Neural cell (in vitro differentiated cells): Measurements from ENCODE around the gene LRRC26. TPM values are rescaled to one million over a fixed set of nuclear protein-coding genes. Genes with fewer than 3 reads are reported as not detected.

Experiments used
- H2AFZ ChIP-seq: fragments of 200-600, 300-800 bp; sonication (generic), shearing (Covaris generic); 2 replicates; pipeline ENCODE4 v1.6.0; 2014; ENCODE audit warnings: low read depth, mild to moderate bottlenecking, antibody characterized with exemption, low read length, moderate library complexity
- H3F3A ChIP-seq: fragments of 200-600 bp; shearing (Covaris generic); 2 replicates; pipeline ENCODE4 v1.6.1; 2016; ENCODE audit warnings: mild to moderate bottlenecking, moderate library complexity, mixed read lengths, antibody characterized with exemption, low read length; ENCODE audit not compliant: insufficient read depth, poor library complexity, severe bottlenecking
- H3K27ac ChIP-seq: fragments of 200-600, 300-800 bp; sonication (generic), shearing (Covaris generic); 2 replicates; pipeline ENCODE4 v1.5.1; 2014; ENCODE audit warnings: mild to moderate bottlenecking, low read length, moderate library complexity
- H3K27me3 ChIP-seq: fragments of 300-800, 200-600 bp; sonication (generic), shearing (Covaris generic); 2 replicates; pipeline ENCODE4 v1.6.0; 2014; ENCODE audit warnings: mild to moderate bottlenecking, low read depth, low read length, moderate library complexity; ENCODE audit not compliant: insufficient read depth
- H3K36me3 ChIP-seq: fragments of 300-800, 200-600 bp; sonication (generic), shearing (Covaris generic); 2 replicates; pipeline ENCODE4 v1.5.1; 2014; ENCODE audit warnings: mild to moderate bottlenecking, antibody characterized with exemption, low read length, moderate library complexity; ENCODE audit not compliant: insufficient read depth
- H3K4me2 ChIP-seq: fragments of 300-800, 200-600 bp; sonication (generic), shearing (Covaris generic); 2 replicates; pipeline ENCODE4 v1.6.0; 2014; ENCODE audit warnings: mild to moderate bottlenecking, low read length
- H3K4me3 ChIP-seq: fragments of 300-800, 200-600 bp; sonication (generic), shearing (Covaris generic); 2 replicates; pipeline ENCODE4 v1.5.1; 2014; ENCODE audit warnings: mild to moderate bottlenecking, low read length, moderate library complexity
- H3K79me2 ChIP-seq: fragments of 200-600 bp; shearing (Covaris generic); replicated peaks from 2 replicates; pipeline ENCODE4 v1.6.0; 2014; ENCODE audit warnings: mild to moderate bottlenecking, low read length, moderate library complexity; ENCODE audit not compliant: insufficient read depth
- H3K9ac ChIP-seq: fragments of 300-800, 200-600 bp; sonication (generic), shearing (Covaris generic); 2 replicates; pipeline ENCODE4 v1.6.1; 2016; ENCODE audit warnings: mild to moderate bottlenecking, low read length, mixed read lengths
- H3K9me2 ChIP-seq: fragments of 200-600 bp; shearing (Covaris generic); 2 replicates; pipeline ENCODE4 v1.6.1; 2016; ENCODE audit warnings: mild to moderate bottlenecking, low read length, mixed read lengths; ENCODE audit not compliant: insufficient read depth
- H3K9me3 ChIP-seq: fragments of 200-600, 300-800 bp; sonication (generic), shearing (Covaris generic); 2 replicates; pipeline ENCODE4 v1.6.1; 2016; ENCODE audit warnings: mild to moderate bottlenecking, mixed run types, low read length, moderate library complexity, mixed read lengths
- H4K20me1 ChIP-seq: fragments of 200-600 bp; shearing (Covaris generic); 2 replicates; pipeline ENCODE4 v1.6.1; 2016; ENCODE audit warnings: mild to moderate bottlenecking, mixed run types; ENCODE audit not compliant: insufficient read depth
- CTCF ChIP-seq: fragments of 450-650 bp; IDR thresholded peaks from 2 replicates; pipeline ENCODE4 v1.5.1; 2014; ENCODE audit warnings: antibody characterized with exemption, mild to moderate bottlenecking, moderate library complexity; ENCODE audit not compliant: poor library complexity, severe bottlenecking
- EP300 ChIP-seq: fragments of 450-650 bp; conservative IDR thresholded peaks from 2 replicates; pipeline ENCODE4 v1.6.1; 2014; ENCODE audit warnings: antibody characterized with exemption, mild to moderate bottlenecking, moderate library complexity; ENCODE audit not compliant: poor library complexity, severe bottlenecking
- MXI1 ChIP-seq: fragments of 450-650 bp; conservative IDR thresholded peaks from 2 replicates; pipeline ENCODE4 v1.6.1; 2014; ENCODE audit warnings: antibody characterized with exemption, mild to moderate bottlenecking; ENCODE audit not compliant: poor library complexity, severe bottlenecking
- POLR2AphosphoS5 ChIP-seq: IDR thresholded peaks from 2 replicates; pipeline ENCODE4 v1.6.1; 2012
- REST ChIP-seq: IDR thresholded peaks from 2 replicates; pipeline ENCODE4 v1.6.1; 2012; ENCODE audit warnings: borderline replicate concordance
- TAF1 ChIP-seq: IDR thresholded peaks from 2 replicates; pipeline ENCODE4 v1.6.1; 2012; ENCODE audit warnings: low read depth
- polyA plus RNA-seq: library from polyadenylated mRNA; depleted of rRNA; stranded (reverse); fragments of >200 nt; gene quantifications from 2 replicates; pipeline ENCODE4 v1.2.3, GENCODE V29; 2014

Gene LRRC26
- polyA plus RNA-seq, 1 donor from 2014 or later = 2.2 TPM

GRCh38 chr9:137211532-137211931 lies 41.7 kb upstream of the LRRC26 start:
- H3K4me2 ChIP-seq = no peak overlapping the region
- H3K4me3 ChIP-seq = no peak overlapping the region
- H3K27ac ChIP-seq = no peak overlapping the region
- H4K20me1 ChIP-seq = no peaks in the 10 kb centered on the region
- H3K9me3 ChIP-seq = no peaks in the 10 kb centered on the region
- H3K79me2 ChIP-seq = peaks cover 2% of the 10 kb centered on the region
- H3F3A ChIP-seq = no peaks in the 10 kb centered on the region
- TF ChIP-seq TAF1 = no peak
- TF ChIP-seq CTCF = no peak
- no peak for TF ChIP-seq REST
- TF ChIP-seq MXI1 = no peak
- no peak for TF ChIP-seq POLR2AphosphoS5
- no peaks in the 10 kb centered on the region for H3K9me2 ChIP-seq
- no peak overlapping the region for H2AFZ ChIP-seq
- H3K36me3 ChIP-seq = no peaks in the 10 kb centered on the region
- H3K9ac ChIP-seq = no peak overlapping the region
- H3K27me3 ChIP-seq = no peaks in the 10 kb centered on the region

GRCh38 chr9:137206602-137207001 lies 36.8 kb upstream of the LRRC26 start:
- Histone ChIP-seq H3K79me2 (peaks cover 31% of the 10 kb centered on the region), H3F3A (no peaks in the 10 kb centered on the region), H2AFZ (no peak overlapping the region), H3K4me2 (peak overlapping the region; percentile 91), H3K9me3 (no peaks in the 10 kb centered on the region), H3K27me3 (no peaks in the 10 kb centered on the region), H3K9me2 (no peaks in the 10 kb centered on the region), H3K9ac (peak overlapping the region; percentile 83), H3K36me3 (no peaks in the 10 kb centered on the region), H3K27ac (no peak overlapping the region), H4K20me1 (no peaks in the 10 kb centered on the region), H3K4me3 (peak overlapping the region; percentile 100)
- TF ChIP-seq EP300 (no peak), POLR2AphosphoS5 (no peak), REST (no peak)
